ENCODE data around the gene HARS1.

- no peak for TF ChIP-seq CTCF (IDR thresholded peaks at IDR 0.05)
- no peak for TF ChIP-seq ZFX (IDR thresholded peaks at IDR 0.05; ENCODE audit: borderline replicate concordance)
These were observed 59.3 kb downstream of the HARS1 start for GRCh38 chr5:140631831-140632365.

All from 22Rv1 (cell line).